Dendritic cell treated with granulocyte-macrophage colony-stimulating factor and Interleukin-4, amounts not matched to agents 40 ng/mL and 50 ng/mL, for 4 days (primary cell): ENCODE data around the gene RASGRF1.
"Not testable (repeated sequence)": the region's sequence is repeated elsewhere in the genome, so short reads cannot be mapped to it uniquely, and the experiment has no call there.

Experiments used
- H3K27ac Mint-ChIP-seq: one replicate; pipeline ENCODE4 v1.8.0; 2022; ENCODE audit warnings: mild to moderate bottlenecking, mixed read lengths
- H3K27me3 Mint-ChIP-seq: one replicate; pipeline ENCODE4 v1.8.0; 2022; ENCODE audit warnings: mild to moderate bottlenecking, mixed read lengths
- H3K36me3 Mint-ChIP-seq: one replicate; pipeline ENCODE4 v1.8.0; 2022; ENCODE audit warnings: low read depth, mixed read lengths
- H3K4me1 Mint-ChIP-seq: one replicate; pipeline ENCODE4 v1.8.0; 2022; ENCODE audit warnings: low read depth, mixed read lengths
- H3K4me3 Mint-ChIP-seq: one replicate; pipeline ENCODE4 v1.8.0; 2022; ENCODE audit warnings: mild to moderate bottlenecking, moderate library complexity, mixed read lengths
- H3K9me3 Mint-ChIP-seq: one replicate; pipeline ENCODE4 v1.8.0; 2022; ENCODE audit warnings: mixed read lengths
- intact Hi-C: fragments of 100-400 bp; cut with micrococcal nuclease; formaldehyde crosslinking; loops from one replicate; pipeline ENCODE4 v1.15.0; 2022

RASGRF1 gene

DNA sequence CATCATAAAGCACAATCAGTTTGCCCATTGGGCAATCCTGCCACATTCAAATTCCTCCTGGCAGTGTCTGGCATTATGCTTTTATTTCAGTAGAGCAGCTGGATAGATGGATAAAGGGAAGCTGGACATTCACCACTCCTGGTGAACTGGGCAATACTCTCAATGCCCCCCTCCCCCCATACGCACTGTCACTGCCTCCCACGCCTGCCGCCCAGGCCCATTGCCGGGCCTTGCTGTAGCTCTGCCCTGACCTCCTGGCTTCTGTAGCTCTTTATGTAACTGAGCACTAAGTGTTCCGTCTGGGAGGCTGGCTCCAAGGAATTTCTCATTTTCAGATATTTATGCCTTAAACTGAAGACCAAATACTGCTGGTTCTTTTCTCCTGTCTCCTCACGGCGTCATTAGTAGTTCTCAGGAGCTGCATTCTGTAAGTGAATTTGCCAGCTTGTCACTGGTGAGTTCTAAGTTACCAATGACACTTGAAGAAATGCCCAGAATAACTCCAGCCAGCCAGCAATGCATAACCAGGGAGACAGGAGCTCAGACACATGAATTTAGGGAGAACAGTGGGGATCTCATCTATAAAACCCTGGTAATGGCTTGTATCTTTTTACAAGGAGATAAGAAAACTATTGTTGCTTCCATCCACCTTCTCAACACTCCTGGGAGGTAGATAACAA lies 25.5 kb upstream of the RASGRF1 start:
- H3K4me1 Mint-ChIP-seq, result no peaks in the 10 kb centered on the region
- H3K27me3 Mint-ChIP-seq, result peaks cover 27% of the 10 kb centered on the region

DNA sequence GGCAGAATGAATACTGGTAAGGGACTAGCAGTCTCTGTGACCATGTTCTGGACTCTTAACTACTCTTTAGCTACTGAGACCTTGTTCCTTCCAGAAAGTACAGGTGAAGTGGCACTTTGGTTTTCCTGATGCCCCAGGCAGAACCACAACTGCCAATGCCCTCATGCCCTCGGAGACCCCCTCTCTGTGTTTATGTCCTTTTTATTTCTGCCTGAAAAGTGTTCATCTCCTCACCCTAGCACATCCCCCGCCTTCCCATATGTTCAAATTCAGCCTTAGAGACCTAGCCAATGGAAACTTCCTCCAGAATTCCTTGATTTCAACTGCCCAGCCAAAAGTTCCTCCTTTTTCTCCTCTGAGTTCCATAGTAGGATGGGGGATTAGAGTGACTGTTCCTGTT lies 23.3 kb upstream of the RASGRF1 start:
- no peaks in the 10 kb centered on the region for H3K9me3 Mint-ChIP-seq
- peaks cover 41% of the 10 kb centered on the region for H3K27me3 Mint-ChIP-seq
- no peak overlapping the region for H3K4me3 Mint-ChIP-seq
- H3K27ac Mint-ChIP-seq, result no peak overlapping the region
- H3K36me3 Mint-ChIP-seq, result no peaks in the 10 kb centered on the region
- no peaks in the 10 kb centered on the region for H3K4me1 Mint-ChIP-seq
- intact Hi-C loops, result no loop called here

More for the DNA sequence above, 25.5 kb upstream of the RASGRF1 start:
- no peak overlapping the region for H3K4me3 Mint-ChIP-seq
- intact Hi-C loops, result no loop called here
- no peak overlapping the region for H3K27ac Mint-ChIP-seq
- no peaks in the 10 kb centered on the region for H3K36me3 Mint-ChIP-seq
- H3K9me3 Mint-ChIP-seq, result no peaks in the 10 kb centered on the region

DNA sequence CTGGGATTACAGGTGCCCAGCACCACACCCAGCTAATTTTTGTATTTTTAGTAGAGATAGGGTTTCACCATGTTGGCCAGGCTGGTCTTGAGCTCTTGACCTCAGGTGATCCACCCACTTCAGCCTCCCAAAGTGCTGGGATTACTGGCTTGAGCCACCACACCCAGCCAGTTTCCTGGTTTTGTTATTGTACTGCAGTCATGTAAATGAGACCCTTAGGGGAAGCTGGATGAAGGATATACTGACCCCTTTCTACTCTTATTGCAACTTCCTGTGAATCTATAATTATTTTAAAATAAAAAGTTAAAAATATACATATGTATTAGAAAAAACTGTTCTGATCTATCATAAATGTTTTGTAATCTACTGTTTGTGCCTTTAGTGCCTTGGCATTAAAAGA lies 20.8 kb upstream of the RASGRF1 start:
- intact Hi-C loops, H3K4me3 Mint-ChIP-seq, H3K36me3 Mint-ChIP-seq, H3K9me3 Mint-ChIP-seq: not testable (repeated sequence)
- Mint-ChIP-seq H3K27ac (peak overlapping the region; percentile 59), H3K4me1 (peaks cover 13% of the 10 kb centered on the region), H3K27me3 (peaks cover 44% of the 10 kb centered on the region)

DNA sequence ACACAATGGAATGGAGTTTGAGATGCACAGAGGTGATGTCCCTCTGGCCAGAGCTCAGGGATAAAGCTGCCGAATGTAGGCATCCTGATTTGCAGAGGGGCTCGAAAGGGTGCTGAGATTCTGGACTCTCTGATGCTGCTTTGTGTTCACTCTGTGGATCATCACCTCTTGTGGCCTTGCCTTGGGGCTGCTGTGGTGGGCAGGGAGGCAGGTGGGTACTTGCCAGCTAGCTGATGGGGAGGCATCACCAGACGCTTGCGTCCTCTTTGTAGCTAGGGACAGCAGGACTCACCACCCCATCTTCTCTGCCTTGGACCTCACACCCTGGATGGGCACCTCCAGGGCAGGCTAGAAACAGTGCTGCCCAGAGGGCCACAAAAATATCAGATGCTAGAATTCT lies 14.6 kb upstream of the RASGRF1 start:
- Mint-ChIP-seq H3K9me3 (no peaks in the 10 kb centered on the region), H3K36me3 (no peaks in the 10 kb centered on the region), H3K27me3 (peaks cover 63% of the 10 kb centered on the region), H3K4me1 (peaks cover 24% of the 10 kb centered on the region), H3K4me3 (no peak overlapping the region), H3K27ac (peak overlapping the region; percentile 86)
- intact Hi-C loops, result loop anchor here (10.0 kb wide), 1 partner anchor 80 kb away; no protein-coding TSS in a partner anchor

DNA sequence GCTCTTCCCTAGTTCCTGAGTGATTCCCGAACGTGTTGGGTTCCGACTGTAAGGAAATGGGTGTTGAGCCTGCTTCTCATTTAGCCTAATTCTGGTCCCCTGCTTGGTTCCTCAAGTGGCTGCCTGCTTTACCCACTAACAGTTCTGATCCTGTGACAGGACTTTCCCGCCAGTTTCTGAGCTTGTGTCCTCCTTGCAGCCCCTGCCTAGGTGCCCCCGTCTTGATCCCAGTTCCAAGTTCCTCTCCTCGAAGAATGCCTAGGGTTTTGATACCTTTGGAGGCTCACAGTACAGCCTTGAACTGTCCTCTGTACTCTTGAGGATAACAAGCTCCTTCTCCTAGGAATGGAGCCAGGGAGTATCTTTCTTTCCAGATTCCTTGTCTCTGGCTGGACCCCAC lies 12.0 kb upstream of the RASGRF1 start:
- intact Hi-C loops, result loop anchor here (10.0 kb wide), 1 partner anchor 78 kb away; no protein-coding TSS in a partner anchor
- no peaks in the 10 kb centered on the region for H3K36me3 Mint-ChIP-seq
- no peaks in the 10 kb centered on the region for H3K9me3 Mint-ChIP-seq
- peaks cover 65% of the 10 kb centered on the region for H3K27me3 Mint-ChIP-seq
- H3K27ac Mint-ChIP-seq, result no peak overlapping the region
- no peak overlapping the region for H3K4me3 Mint-ChIP-seq
- H3K4me1 Mint-ChIP-seq, result peaks cover 23% of the 10 kb centered on the region

DNA sequence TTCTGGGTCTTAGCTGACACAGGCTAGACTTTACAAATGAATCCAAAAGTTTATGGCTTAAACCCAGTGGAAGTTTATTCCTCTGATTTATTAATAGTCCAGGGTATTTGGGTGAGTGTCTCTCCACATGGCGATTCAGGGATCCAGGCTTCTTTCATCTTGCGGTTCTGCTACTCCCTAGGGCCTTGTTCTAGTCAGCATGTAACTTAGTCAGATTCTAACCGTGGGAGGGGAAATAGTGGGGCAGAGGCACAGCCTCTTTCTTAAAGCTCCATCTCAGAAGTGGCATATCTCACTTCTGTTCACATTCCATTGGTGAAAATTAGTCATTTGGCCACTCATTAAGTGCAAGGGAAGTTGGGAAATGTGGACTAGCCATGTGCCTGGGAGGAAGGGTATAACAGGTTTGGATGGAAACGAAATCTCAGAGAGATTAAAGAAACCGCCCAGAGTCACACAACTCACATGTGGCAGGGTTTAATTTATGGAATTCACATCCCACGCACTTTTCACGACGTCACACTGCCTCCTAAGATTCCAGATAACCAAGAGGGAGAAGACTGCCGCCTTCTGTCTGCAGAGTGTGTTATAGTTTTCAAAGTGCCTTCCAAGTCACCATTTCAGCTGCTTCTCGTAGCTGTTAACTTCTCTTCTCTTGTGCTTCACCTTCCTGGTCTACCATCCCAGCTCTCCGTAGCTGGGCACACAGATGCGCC lies 11.4 kb upstream of the RASGRF1 start:
- Mint-ChIP-seq H3K27me3 (peaks cover 70% of the 10 kb centered on the region), H3K27ac (no peak overlapping the region)

DNA sequence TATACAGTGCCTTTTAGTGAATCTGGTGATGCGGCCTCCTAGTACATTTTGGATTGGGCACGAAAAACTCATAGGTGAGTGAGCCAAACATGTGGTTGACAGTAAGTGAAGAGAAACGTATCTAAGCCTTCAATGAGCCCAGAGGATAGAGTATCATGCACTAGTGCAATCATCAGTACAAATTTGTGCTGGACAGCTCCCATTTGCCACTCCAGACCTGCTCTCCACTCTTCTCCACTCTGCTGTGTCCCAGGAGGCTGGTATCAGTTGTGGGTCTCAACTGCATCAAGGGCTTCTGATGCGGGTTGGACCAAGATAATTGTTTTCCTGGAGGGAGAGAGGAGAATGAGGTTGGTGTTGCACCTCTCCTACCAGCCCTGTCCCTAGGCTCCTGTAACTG lies 9.1 kb upstream of the RASGRF1 start:
- Mint-ChIP-seq H3K36me3 (no peaks in the 10 kb centered on the region), H3K4me3 (no peak overlapping the region), H3K4me1 (no peaks in the 10 kb centered on the region), H3K27me3 (peaks cover 70% of the 10 kb centered on the region), H3K9me3 (no peaks in the 10 kb centered on the region), H3K27ac (no peak overlapping the region)
- intact Hi-C loops, result loop anchor here (10.0 kb wide), 2 partner anchors 75 kb away; no protein-coding TSS in a partner anchor

More for the DNA sequence above, 11.4 kb upstream of the RASGRF1 start:
- no peaks in the 10 kb centered on the region for H3K36me3 Mint-ChIP-seq
- intact Hi-C loops, result loop anchor here (10.0 kb wide), 1 partner anchor 77 kb away; no protein-coding TSS in a partner anchor
- no peaks in the 10 kb centered on the region for H3K9me3 Mint-ChIP-seq
- no peak overlapping the region for H3K4me3 Mint-ChIP-seq
- peaks cover 17% of the 10 kb centered on the region for H3K4me1 Mint-ChIP-seq

DNA sequence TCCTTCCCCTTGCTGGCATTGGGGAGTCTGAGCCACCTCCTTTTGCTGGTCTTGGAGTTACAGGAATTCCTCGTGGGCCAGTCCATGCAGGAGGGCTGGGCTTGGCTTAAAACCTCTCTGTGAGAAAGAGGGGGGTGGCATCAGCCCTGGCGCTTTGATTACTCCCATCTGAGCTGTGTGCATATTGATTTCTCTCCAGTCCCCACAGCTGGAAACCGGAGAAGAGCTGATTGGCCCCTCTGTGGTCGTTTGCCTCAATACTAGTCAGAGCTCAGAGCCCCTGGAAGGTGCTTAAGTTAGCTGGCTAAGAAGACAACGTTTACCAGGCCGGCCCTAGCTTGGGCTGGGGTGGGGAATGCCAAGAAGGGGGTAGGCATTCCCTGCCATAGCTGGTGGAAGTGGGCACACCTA lies 4.0 kb upstream of the RASGRF1 start:
- Mint-ChIP-seq H3K4me1 (peaks cover 22% of the 10 kb centered on the region), H3K27ac (no peak overlapping the region), H3K9me3 (no peaks in the 10 kb centered on the region), H3K27me3 (peaks cover 76% of the 10 kb centered on the region), H3K4me3 (no peak overlapping the region), H3K36me3 (no peaks in the 10 kb centered on the region)
- intact Hi-C loops, result loop anchor here (10.0 kb wide), 1 partner anchor 80 kb away; no protein-coding TSS in a partner anchor

DNA sequence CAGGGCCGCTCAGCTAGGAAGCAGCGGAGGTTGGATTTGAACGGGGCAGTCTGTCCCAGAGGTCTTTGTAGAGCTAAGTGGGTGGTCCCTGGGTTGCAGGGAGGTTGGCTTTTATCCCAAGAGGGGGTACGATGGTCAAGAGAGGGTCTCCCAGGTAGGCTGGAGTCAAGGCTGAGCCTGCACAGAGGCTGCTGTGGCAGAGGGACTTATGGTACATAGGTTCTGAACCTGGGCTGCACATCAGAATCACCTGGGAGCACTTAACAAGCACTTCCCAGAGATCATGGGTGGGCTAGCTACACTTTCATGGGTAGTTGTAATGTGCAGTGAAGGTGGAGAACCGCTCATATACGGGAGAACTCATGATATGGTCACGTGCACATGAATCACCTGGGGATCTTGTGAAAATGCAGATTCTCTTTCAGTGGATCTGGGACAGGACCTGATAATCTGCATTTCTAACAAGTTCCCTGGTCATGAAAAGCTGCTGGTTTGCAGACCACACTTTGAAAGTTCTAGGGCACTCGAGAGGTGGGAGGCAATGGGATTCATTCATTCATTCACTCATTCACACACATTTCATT lies 2.9 kb upstream of the RASGRF1 start:
- H3K4me3 Mint-ChIP-seq, result no peak overlapping the region
- intact Hi-C loops, result loop anchor here (10.0 kb wide), 1 partner anchor 81 kb away; no protein-coding TSS in a partner anchor
- no peak overlapping the region for H3K27ac Mint-ChIP-seq
- no peaks in the 10 kb centered on the region for H3K9me3 Mint-ChIP-seq
- H3K27me3 Mint-ChIP-seq, result peaks cover 84% of the 10 kb centered on the region
- H3K36me3 Mint-ChIP-seq, result no peaks in the 10 kb centered on the region
- H3K4me1 Mint-ChIP-seq, result peaks cover 22% of the 10 kb centered on the region

DNA sequence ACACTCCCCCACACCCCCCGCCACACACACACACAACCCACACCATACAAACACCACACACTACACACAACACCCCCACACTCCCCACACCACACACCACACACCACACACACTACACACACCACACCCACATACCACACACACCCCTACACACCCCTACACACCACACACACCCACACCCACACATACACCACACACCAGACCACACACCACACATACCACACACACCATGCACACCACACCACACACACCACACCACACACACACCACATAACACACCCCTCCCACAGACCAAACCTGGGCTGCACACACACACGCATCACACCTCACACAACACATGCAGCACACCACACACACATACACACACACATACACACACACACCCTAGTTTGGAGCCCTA lies 1.8 kb upstream of the RASGRF1 start:
- Mint-ChIP-seq H3K27ac (no peak overlapping the region), H3K9me3 (no peaks in the 10 kb centered on the region), H3K27me3 (peaks cover 87% of the 10 kb centered on the region), H3K4me1 (peaks cover 22% of the 10 kb centered on the region), H3K4me3 (no peak overlapping the region), H3K36me3 (no peaks in the 10 kb centered on the region)
- intact Hi-C loops, result loop anchor here (10.0 kb wide), 1 partner anchor 82 kb away; no protein-coding TSS in a partner anchor

DNA sequence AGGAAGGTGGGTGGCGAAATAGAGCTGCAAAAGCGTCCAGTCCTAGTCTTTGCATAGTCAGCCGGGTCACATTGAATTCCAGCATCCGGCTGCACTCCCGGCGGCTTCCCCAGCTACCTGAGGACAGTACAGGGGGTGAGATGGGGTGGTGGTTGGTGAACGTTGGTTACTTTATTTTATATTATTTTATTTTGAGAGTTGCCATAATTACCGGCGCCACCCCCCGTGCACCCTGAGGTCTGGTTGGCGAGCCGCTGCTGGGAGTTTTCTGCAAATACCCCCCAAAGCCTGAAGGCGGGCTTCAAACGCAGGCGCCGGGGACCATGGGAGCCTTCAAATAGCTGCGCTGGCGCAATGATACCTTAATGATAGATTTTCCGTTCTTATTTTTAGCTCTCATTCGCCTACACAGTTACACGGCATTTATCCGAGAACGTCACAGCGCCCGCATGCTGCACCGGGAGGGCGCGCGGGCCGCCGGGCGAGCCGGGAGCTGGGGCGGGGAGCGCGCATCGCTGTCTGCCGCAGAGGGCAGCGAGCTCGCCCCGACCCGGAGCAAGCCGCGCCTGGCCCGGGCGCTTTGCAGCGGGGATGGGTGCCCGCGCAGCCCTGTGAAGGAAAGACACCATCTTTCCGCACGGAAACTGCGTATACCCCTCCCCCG lies 756 bp upstream of the RASGRF1 start:
- Mint-ChIP-seq H3K27me3 (peaks cover 89% of the 10 kb centered on the region), H3K9me3 (no peaks in the 10 kb centered on the region), H3K27ac (no peak overlapping the region), H3K36me3 (no peaks in the 10 kb centered on the region), H3K4me1 (peaks cover 22% of the 10 kb centered on the region), H3K4me3 (no peak overlapping the region)
- intact Hi-C loops, result loop anchor here (10.0 kb wide), 1 partner anchor 83 kb away; no protein-coding TSS in a partner anchor

DNA sequence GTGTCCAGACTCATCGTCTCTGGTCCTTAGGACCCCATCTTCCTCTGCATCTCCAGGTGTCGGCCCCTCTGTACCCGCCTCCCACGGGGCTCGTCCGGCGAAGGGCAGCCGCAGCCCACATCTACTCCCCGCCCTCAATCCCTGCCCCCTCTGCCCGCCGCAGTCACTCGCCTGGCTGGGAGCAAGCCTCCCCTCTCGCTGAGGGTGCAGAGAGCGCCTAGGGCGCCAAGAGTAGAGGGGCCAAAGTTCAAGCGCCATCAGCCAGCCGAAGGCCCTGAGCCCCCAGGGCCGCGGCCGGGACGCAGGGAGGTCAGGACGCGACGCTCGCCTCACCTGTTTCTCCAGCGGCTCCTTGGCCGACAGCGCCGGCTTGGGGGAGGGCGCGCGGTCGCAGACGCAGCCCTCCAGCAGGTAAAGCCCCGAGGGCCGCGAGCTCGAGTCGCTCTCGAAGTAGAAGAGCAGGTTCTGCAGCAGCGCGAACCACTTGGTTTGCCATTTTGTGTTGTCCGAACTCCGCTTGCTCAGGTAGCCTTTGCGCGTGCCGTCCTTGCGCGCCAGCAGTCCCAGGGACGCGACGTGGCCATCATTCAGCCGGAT lies 592 bp downstream of the RASGRF1 start:
- intact Hi-C loops, result loop anchor here (10.0 kb wide), 1 partner anchor 85 kb away; no protein-coding TSS in a partner anchor

DNA sequence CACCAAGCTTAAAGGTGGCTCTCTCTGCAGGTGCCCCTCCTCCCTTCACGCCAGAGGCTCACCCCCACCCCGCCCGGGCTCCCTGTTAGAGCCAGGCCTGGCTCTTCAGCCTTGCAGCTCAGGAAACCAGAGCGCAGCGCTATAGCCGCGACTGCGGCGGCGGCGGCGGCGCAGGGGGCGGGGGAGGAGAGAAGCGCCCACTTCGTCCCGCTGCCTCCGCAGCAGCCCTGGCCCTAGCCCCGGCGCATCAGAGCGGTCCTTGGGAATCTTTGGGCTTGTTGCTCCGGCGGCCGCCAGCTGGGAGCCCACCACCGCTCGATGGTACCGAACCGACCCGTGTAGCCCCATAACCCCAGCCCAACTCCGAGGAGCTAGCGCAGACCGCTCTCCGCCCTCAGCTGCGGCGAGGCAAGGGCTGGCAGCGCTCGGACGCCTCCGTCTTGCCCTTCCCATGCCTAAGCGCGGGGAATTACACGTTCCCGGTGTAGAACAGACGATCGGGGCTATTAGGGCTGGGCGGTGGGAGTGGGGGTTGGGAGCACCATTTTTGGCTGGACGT lies 1.2 kb downstream of the RASGRF1 start:
- no peak overlapping the region for H3K4me3 Mint-ChIP-seq
- intact Hi-C loops, result no loop called here

More for the DNA sequence above, 592 bp downstream of the RASGRF1 start:
- peaks cover 22% of the 10 kb centered on the region for H3K4me1 Mint-ChIP-seq
- H3K9me3 Mint-ChIP-seq, result no peaks in the 10 kb centered on the region
- H3K27me3 Mint-ChIP-seq, result peaks cover 83% of the 10 kb centered on the region
- H3K36me3 Mint-ChIP-seq, result no peaks in the 10 kb centered on the region
- H3K27ac Mint-ChIP-seq, result no peak overlapping the region
- no peak overlapping the region for H3K4me3 Mint-ChIP-seq

More for the DNA sequence above, 1.2 kb downstream of the RASGRF1 start:
- Mint-ChIP-seq H3K27ac (no peak overlapping the region), H3K27me3 (peaks cover 82% of the 10 kb centered on the region), H3K9me3 (no peaks in the 10 kb centered on the region), H3K4me1 (peaks cover 22% of the 10 kb centered on the region), H3K36me3 (no peaks in the 10 kb centered on the region)
